T-helper 2 cell treated with Interferon-gamma antibody and Interleukin-4, amounts not matched to agents 5 μg/mL and 100 μg/mL, for 36 hours (primary cell): Measurements from ENCODE around the gene SRMS.
"Not testable (repeated sequence)": the region's sequence is repeated elsewhere in the genome, so short reads cannot be mapped to it uniquely, and the experiment has no call there.

ENCODE experiments used
- DNase-seq: peaks from one replicate; pipeline ENCODE4 v3.0.0; 2021; ENCODE audit warnings: low spot score
- H3K27ac Mint-ChIP-seq: one replicate; pipeline ENCODE4 v1.8.0; 2021; ENCODE audit warnings: mild to moderate bottlenecking, mixed read lengths
- H3K27me3 Mint-ChIP-seq: one replicate; pipeline ENCODE4 v1.8.0; 2021; ENCODE audit warnings: low read depth, mixed read lengths
- H3K36me3 Mint-ChIP-seq: one replicate; pipeline ENCODE4 v1.8.0; 2021; ENCODE audit warnings: low read depth, mixed read lengths
- H3K4me1 Mint-ChIP-seq: one replicate; pipeline ENCODE4 v1.8.0; 2021; ENCODE audit warnings: low read depth, mixed read lengths
- H3K4me3 Mint-ChIP-seq: one replicate; pipeline ENCODE4 v1.8.0; 2022; ENCODE audit warnings: mild to moderate bottlenecking, moderate library complexity, mixed read lengths
- H3K9me3 Mint-ChIP-seq: one replicate; pipeline ENCODE4 v1.8.0; 2021; ENCODE audit warnings: mixed read lengths

SRMS gene

DNA sequence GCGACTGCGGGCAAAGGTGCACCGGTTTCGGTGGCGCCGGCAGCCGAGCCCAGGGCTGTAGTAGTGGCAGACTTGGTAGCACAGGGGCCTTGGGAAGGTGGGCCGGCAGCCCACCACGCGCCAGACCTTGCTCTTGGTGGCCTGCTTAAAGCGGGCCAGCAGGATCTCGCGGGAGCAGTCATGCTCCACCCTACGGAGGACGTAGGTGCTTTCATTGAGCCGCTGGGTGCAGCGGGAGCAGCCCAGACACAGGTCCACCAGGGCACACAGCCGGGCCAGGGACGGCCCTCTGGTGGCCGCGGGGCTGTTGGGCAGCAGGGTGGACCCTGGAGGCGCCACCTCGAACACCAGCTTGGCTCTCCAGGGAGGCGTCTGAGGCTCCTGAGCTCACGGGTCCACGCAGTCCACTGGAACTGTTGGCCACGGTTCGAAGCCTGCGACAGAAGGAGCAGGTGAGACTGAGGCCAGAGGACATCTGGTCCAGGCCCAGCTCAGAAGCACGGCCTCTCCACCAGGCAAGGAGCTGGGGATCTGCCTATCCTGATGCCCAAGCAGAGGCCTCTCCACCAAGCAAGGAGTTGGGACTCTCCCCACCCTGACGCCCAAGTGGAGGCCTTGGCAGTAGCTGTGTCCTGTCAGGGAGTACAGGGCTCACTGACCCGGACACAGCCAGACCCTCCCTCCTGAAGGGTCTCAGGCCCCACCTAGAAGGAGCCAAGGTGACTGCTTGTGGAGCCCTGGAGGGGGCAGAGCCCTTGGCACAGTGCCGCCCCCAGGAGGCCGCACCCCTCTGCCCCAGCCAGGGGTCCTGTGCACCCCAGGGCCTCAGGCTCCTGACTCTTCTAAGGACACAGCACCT, 25.5 kb upstream of the SRMS start:
- Mint-ChIP-seq H3K4me1 (peaks cover 5% of the 10 kb centered on the region), H3K36me3 (peaks cover 1% of the 10 kb centered on the region), H3K27ac (peak overlapping the region; percentile 84), H3K9me3 (no peaks in the 10 kb centered on the region), H3K27me3 (peaks cover 21% of the 10 kb centered on the region), H3K4me3 (peak overlapping the region; percentile 85)
- no peak for DNase-seq

DNA sequence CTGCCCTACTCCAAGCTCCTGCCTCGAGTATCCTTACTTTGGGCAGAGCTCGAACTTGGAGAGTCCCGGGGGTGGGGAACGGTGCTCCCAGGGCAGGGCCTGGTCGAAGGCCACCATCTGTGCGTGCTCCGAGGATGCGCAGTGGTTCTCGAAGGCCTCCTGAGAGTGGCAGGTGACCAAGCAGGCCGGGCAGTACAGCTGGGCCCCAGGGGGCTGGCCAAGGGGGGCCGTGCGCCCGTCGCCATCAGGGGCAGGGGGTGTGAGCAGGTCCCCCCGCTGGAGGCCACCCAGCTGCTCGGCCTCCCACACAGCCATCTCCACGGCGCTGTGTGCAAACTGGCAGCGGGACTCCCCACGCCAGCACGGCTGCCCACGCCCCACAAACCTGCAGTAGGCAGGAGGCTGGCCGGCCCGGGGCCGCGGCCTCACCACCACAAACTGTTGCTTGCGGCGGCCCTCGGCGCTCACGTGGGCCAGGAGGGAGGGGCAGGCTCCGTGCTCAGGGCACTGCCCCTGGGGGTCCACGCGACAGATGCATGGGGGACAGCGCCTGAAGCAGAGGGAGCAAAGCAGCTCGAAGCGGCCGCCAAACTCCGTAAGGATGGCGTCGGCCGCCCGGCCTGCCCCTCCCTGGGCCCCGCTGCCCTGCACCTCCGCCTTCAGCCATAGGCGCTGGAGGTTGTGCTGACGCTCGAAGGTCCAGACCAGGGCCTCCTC, 24.7 kb upstream of the SRMS start:
- H3K9me3 Mint-ChIP-seq = no peaks in the 10 kb centered on the region
- H3K27me3 Mint-ChIP-seq = peaks cover 17% of the 10 kb centered on the region

DNA sequence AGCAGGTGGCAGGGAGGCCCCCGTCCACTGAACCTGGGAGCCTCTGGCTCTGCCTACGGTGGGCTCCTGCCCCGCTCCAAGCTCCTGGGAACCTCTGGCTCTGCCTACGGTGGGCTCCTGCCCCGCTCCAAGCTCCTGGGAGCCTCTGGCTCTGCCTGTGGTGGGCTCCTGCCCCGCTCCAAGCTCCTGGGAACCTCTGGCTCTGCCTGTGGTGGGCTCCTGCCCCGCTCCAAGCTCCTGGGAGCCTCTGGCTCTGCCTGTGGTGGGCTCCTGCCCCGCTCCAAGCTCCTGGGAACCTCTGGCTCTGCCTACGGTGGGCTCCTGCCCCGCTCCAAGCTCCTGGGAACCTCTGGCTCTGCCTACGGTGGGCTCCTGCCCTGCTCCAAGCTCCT, 23.5 kb upstream of the SRMS start:
- not testable (repeated sequence) for DNase-seq, H3K36me3 Mint-ChIP-seq, H3K9me3 Mint-ChIP-seq, H3K27ac Mint-ChIP-seq, H3K4me1 Mint-ChIP-seq, H3K4me3 Mint-ChIP-seq
- H3K27me3 Mint-ChIP-seq = peaks cover 10% of the 10 kb centered on the region

More for the DNA sequence above, 24.7 kb upstream of the SRMS start:
- H3K27ac Mint-ChIP-seq = no peak overlapping the region
- H3K4me3 Mint-ChIP-seq = no peak overlapping the region
- H3K36me3 Mint-ChIP-seq = peaks cover 5% of the 10 kb centered on the region
- H3K4me1 Mint-ChIP-seq = peaks cover 11% of the 10 kb centered on the region
- DNase-seq = no peak

DNA sequence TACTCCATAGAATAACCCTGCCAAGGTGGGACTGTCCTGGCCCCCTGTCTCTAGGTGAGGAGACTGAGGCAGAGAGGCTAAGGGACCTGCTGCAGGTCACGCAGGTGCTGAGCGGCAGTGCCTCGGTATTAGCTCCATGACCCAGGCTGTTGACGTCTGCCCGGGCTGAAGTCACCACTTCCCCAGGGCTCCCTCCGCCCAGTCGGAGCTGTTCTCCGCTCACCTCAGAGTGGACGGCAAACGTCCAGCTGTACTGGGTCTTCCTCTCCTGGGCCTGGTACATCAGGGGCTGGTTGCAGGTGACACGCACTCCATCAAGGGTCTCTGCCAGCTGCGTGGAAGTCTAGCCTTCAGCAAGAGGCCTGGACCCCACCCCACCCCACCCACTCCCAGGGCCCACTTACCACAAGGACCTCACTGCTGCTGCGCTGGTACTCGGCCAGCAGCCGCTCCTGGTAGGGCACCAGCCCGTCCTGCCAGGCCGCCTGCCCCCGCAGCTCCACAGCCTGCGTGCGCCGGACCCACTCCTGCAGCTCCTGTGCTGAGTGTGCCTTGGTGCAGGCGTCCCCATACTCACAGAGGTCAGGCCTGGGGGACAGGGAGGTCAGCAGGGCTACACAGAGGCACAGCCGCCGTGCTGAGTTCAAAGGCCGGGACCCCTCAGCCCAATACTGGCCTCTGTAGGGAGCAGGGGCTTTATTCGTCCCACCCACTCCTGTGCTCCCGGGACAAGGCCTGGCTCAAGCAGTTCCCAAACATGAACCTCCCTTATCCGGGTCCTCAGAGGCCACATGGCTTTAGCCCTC, 22.9 kb upstream of the SRMS start:
- no peak for DNase-seq
- Mint-ChIP-seq H3K9me3 (no peaks in the 10 kb centered on the region), H3K27ac (no peak overlapping the region), H3K4me1 (peaks cover 10% of the 10 kb centered on the region), H3K27me3 (peaks cover 7% of the 10 kb centered on the region), H3K36me3 (peaks cover 6% of the 10 kb centered on the region), H3K4me3 (no peak overlapping the region)

DNA sequence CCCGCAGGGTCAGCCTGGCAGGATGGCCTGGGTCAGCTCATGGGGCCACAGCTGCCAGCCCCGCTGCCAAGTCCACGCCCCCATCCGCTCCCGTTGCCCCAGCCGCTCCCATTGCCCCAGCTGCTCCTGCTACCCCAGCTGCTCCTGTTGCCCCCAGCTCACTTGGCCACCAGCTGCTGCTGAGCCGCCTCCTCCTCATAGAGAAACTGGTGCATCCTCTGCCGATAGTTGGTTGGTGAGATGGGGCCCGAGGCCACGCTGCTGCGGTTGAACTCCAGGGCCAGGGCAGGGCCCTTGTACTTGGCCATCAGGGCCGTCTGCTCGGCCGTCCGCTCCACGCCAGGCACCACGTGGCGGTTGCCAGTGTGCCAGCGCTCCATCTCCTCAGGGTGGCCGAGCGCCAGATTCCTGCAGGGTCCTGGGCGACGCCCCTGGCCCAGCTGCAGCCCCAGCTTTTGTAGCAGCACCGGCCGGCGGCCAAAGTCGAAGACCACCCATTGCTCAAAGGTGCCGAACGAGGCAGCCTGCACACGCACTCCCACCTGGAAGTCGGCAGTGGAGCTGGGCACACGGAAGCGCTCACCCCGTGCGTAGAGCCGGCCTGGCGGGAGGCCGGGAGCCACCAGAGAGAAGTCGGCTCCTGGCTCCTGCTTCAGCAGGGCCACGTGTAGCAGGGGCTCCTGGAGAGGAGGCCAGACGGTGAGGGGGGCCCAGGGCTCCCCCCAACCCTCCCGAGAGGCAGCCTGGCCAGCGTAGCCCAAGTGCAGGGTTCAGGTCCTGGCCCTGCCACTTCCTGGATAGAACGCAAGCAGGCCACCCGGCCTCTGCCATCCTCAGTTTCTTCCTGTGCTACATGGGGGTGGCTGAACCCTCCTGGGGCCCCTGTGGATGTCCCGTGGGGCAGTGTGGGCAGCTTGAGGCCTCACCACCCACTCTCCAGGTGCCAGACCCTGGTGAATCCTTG, 21.7 kb upstream of the SRMS start:
- Mint-ChIP-seq H3K36me3 (peaks cover 6% of the 10 kb centered on the region), H3K9me3 (no peaks in the 10 kb centered on the region), H3K27me3 (peaks cover 4% of the 10 kb centered on the region), H3K4me1 (peaks cover 10% of the 10 kb centered on the region), H3K4me3 (peak overlapping the region; percentile 32), H3K27ac (no peak overlapping the region)
- DNase-seq = no peak

DNA sequence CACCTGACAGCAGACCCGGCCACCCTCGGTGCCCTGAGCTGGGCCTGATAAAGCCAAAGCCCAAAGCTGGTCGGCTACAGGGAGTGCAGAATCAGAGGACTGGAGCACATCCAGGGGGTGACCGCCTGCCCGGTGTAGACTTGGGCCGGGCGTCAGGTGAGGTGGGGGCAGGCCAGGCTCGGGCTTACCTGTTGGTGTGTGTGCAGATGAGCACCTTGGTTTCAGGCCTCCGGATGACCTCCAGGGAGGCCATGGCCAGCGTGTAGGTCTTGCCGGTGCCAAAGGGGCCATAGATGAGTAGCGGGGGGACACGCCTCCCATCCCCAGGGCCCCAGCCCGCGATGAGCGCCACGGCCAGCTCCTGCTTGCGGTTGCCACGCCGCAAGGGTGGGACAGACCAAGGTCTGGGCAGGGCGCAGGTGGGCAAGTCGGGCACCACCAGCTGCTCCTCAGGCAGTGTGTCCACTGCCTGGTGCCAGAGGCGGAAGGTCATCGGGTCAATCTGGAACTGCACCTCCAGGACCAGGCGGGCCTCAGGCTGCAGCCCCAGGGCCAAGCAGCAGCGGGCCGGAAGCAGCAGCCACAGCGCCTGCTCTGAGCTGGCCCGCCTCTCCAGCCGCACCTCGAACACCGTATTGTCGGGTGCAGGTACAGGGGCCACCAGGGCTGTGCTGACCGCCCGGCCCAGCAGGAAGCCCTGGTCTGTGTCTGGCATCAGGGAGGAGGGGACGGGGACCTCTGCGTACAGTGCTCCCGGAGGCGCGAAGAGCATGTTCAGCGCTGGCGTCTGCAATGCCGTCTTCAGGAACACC, 20.8 kb upstream of the SRMS start:
- peak overlapping the region; percentile 77 for H3K4me3 Mint-ChIP-seq
- peaks cover 4% of the 10 kb centered on the region for H3K27me3 Mint-ChIP-seq
- H3K36me3 Mint-ChIP-seq = peaks cover 6% of the 10 kb centered on the region
- no peaks in the 10 kb centered on the region for H3K9me3 Mint-ChIP-seq
- H3K4me1 Mint-ChIP-seq = peaks cover 10% of the 10 kb centered on the region
- no peak for DNase-seq
- H3K27ac Mint-ChIP-seq = no peak overlapping the region

DNA sequence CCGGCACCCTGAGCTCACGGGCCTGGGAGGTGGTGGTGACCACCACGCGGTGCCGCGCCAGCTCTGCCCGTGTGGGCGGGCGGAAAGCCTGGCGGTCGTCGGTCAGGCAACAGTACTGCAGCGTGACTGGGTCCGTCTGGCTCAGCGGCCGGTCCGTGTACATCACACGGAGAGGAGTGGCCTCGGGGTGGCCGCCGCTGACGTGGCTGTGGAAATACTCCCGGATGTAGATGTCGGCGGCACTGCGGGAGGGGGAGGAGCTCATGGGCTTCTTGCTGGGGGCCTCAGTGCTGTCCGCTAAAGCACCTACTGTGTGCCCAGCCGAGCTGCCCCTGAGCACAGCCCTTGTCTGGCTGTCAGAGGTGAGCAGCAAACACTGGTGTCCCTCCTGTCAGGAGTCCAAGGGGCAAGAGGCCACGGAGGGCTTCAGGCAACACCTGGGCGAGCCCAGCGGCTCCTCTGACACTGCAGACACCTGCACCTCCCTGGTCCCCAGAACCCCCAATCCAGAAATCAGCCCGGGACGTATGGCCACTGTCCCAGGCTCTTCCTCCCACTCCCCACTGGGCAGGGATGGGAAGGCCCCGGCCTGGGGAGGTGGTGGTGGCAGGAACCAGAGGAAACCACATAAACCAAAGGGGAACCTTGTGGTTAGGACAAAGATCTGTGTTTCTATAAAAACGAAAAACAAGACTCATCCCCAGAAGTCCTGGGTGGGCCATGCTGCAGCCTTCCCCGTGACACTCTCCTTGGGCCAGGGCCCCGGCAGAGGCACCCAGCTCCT, 20.0 kb upstream of the SRMS start:
- Mint-ChIP-seq H3K27ac (no peak overlapping the region), H3K27me3 (peaks cover 4% of the 10 kb centered on the region), H3K4me3 (peak overlapping the region; percentile 77), H3K4me1 (peaks cover 10% of the 10 kb centered on the region), H3K36me3 (peaks cover 6% of the 10 kb centered on the region), H3K9me3 (no peaks in the 10 kb centered on the region)
- peak; percentile 69 for DNase-seq

DNA sequence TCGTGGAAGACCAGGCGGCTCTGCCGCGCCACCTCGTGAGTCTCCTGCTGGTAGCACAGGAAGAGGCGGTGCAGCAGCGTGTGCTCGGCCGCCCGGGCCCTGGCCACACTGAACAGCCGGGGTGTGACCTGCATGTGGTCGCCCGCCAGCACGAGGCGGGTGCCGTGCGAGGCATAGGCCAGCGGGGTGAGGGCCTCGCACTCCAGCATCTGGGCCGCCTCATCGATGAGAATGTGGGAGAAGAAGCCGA, 19.5 kb upstream of the SRMS start:
- peaks cover 10% of the 10 kb centered on the region for H3K4me1 Mint-ChIP-seq
- H3K9me3 Mint-ChIP-seq = no peaks in the 10 kb centered on the region
- H3K4me3 Mint-ChIP-seq = peak overlapping the region; percentile 77
- DNase-seq = no peak
- H3K36me3 Mint-ChIP-seq = peaks cover 6% of the 10 kb centered on the region
- no peak overlapping the region for H3K27ac Mint-ChIP-seq
- peaks cover 4% of the 10 kb centered on the region for H3K27me3 Mint-ChIP-seq

DNA sequence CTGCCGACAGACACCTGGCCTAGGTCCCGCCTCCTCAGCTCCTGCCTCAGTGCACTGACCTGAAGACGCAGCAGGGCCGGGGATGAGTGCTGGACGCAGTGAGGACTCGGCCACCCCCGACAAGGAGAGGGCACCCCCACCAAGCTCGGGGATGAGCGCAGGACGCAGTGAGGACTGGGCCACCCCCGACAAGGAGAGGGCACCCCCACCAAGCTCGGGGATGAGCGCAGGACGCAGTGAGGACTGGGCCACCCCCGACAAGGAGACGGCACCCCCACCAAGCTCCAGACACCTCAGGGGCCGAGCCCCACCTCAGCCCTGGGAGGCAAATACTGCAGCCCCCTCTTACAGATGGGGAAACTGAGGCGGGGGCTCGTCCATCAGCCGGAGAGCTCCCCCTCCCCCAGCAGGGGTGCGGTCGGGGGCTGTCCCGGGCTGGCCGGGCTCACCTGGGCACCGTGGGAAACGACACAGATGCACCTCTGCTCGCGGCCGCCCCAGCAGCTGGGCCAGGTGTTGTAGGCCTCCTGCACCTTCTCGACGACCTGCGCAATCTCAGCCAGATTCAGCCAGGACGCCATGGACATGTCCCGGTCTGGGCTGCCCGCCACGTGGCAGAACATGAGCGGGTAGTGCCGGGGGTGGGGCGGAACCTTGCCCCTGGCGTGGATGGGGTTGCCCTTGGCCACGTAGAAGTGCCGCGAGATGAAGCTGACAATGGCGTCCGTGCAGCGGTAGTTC, 19.0 kb upstream of the SRMS start:
- peaks cover 10% of the 10 kb centered on the region for H3K4me1 Mint-ChIP-seq
- no peak for DNase-seq
- no peaks in the 10 kb centered on the region for H3K9me3 Mint-ChIP-seq
- peaks cover 6% of the 10 kb centered on the region for H3K36me3 Mint-ChIP-seq
- no peak overlapping the region for H3K4me3 Mint-ChIP-seq
- H3K27ac Mint-ChIP-seq = no peak overlapping the region
- H3K27me3 Mint-ChIP-seq = peaks cover 4% of the 10 kb centered on the region

DNA sequence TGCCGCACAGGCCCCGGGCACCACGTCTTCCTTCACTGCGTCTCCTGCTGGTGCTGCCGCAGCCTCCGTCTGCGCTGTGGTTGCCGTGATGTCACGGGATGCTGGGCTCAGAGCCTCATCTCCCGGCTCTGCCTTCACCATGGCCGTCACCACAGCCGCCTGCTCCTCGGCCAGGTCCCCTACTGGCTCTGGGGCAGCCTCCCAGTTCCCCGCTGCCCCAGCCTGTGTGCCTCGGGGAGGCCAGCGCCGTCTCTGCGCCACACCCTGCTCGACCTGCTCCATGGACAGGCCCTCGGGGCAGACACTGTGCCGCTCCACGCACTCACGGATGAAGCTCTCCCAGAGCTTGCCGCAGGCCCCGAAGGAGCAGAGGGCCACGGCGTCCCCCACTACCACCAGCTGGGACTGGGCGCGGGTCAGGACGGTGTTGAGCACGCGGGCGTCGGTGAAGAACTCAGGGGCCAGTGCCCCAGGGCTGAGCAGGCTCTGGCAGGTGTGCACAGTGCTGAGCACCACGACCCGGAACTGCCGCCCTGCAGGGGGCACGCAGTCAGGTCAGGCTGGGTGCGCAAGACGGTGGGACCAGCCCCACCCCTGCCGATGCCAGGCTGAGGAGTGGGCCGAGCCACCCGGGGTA, 18.3 kb upstream of the SRMS start:
- H3K4me1 Mint-ChIP-seq = peaks cover 10% of the 10 kb centered on the region
- no peak overlapping the region for H3K27ac Mint-ChIP-seq

DNA sequence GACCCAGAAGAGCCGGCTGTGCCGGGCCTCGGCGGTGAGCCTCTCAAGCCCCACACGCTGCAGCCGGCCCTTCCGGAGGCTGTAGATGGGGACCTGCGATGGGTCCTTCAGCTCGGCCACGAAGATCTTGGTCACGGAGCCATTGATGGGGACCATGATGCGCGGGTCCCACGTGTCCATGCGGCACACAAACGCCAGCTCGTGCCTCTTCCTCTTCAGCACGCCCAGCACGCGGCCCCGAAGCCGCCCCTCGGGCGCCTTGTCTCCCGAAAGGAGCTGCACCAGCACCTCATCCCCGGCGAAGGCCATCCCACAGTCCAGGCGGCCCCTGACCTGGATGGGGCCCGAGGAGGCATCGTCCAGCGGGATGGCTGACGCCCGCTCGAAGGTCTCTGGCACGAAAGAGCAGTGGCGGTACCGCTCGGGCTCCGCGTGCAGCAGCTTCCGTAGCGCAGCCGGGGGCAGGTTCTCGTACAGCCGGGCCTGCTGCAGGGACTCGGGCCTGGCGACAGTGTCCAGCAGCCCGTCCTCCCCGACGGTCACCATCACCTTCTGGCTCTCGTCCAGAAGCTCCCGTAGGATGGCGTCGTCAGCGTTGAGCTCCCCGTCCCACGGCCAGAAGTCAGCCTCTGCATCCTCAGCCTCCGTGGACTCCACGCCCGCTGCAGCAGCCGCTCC, 17.6 kb upstream of the SRMS start:
- Mint-ChIP-seq H3K27me3 (peaks cover 4% of the 10 kb centered on the region), H3K36me3 (peaks cover 12% of the 10 kb centered on the region), H3K9me3 (no peaks in the 10 kb centered on the region), H3K4me1 (peaks cover 10% of the 10 kb centered on the region), H3K4me3 (no peak overlapping the region), H3K27ac (no peak overlapping the region)
- no peak for DNase-seq

More for the DNA sequence above, 18.3 kb upstream of the SRMS start:
- peaks cover 4% of the 10 kb centered on the region for H3K27me3 Mint-ChIP-seq
- H3K9me3 Mint-ChIP-seq = no peaks in the 10 kb centered on the region
- no peak overlapping the region for H3K4me3 Mint-ChIP-seq
- peaks cover 8% of the 10 kb centered on the region for H3K36me3 Mint-ChIP-seq
- DNase-seq = no peak
